GM12891 (cell line): ENCODE measurements around the gene HSF5.
"Not testable (repeated sequence)": the region's sequence is repeated elsewhere in the genome, so short reads cannot be mapped to it uniquely, and the experiment has no call there.

ENCODE experiments used
- PAX5 ChIP-seq: IDR thresholded peaks from 2 replicates; pipeline ENCODE4 v1.6.1; 2011; ENCODE audit warnings: low read length, moderate library complexity, mild to moderate bottlenecking; ENCODE audit not compliant: insufficient read depth, severe bottlenecking
- POLR2A ChIP-seq: IDR thresholded peaks from 2 replicates; pipeline ENCODE4 v1.6.1; 2011; ENCODE audit warnings: low read depth, low read length, control low read depth
- POLR2AphosphoS5 ChIP-seq: IDR thresholded peaks from 2 replicates; pipeline ENCODE4 v1.6.1; 2011; ENCODE audit warnings: low read depth, low read length, control low read depth
- SPI1 ChIP-seq: IDR thresholded peaks from 2 replicates; pipeline ENCODE4 v1.6.1; 2011; ENCODE audit warnings: low read depth, low read length, control low read depth
- TAF1 ChIP-seq: IDR thresholded peaks from 2 replicates; pipeline ENCODE4 v1.6.1; 2011; ENCODE audit warnings: low read depth, low read length, control low read depth

DNA sequence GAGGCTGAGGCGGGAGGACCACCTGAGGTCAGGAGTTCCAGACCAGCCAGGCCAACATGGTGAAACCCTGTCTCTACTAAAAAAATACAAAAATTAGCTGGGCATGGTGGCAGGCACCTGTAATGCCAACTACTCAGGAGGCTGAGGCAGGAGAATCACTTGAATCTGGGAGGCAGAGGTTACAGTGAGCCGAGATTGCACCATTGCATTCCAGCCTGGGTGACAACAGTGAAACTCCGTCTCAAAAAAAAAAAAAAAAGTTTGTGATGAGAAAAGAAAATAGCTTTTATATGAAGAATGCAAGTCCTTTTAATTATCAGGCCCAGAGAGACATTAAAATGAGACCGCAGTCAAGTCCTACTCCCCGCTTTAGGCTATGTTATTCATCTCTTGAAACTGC lies 90.8 kb downstream of the HSF5 start:
- not testable (repeated sequence) for TF ChIP-seq POLR2AphosphoS5, POLR2A, SPI1, TAF1, PAX5
